ENCODE data around the gene FAM241A. TPM values are rescaled to one million over a fixed set of nuclear protein-coding genes. Genes with fewer than 3 reads are reported as not detected.

Gene FAM241A
- total and polyA plus RNA-seq, 2 of the 13 experiments (the other 11 are each of a cell fraction or from before 2014, with no cell fraction given), result 0.61 to 0.69 TPM

GRCh38 chr4:112182604-112183003, 37.4 kb downstream of the FAM241A start:
- TF ChIP-seq ZNF235 (CRISPR knock-in tag; IDR thresholded peaks at IDR 0.05; ENCODE audit: borderline replicate concordance), result no peak
- TF ChIP-seq PRDM4 (CRISPR knock-in tag; IDR thresholded peaks at IDR 0.05; ENCODE audit: borderline replicate concordance), result no peak
- TF ChIP-seq SOX13 (IDR thresholded peaks at IDR 0.05), result no peak
- TF ChIP-seq SOX13 (CRISPR knock-in tag; conservative IDR thresholded peaks at IDR 0.05 in 1 of 2, IDR thresholded peaks at IDR 0.05 in 1 of 2), result peak in 1 of 2 experiments; percentile 60; a peak in 2 of 4 replicates
- no peak for TF ChIP-seq SOX6 (IDR thresholded peaks at IDR 0.05)
- peak; percentile 26; the same call in 1 of the 2 replicates for TF ChIP-seq SOX6 (CRISPR knock-in tag; IDR thresholded peaks at IDR 0.05)
- peak; percentile 55; the same call in 1 of the 2 replicates for TF ChIP-seq HNF1A (IDR thresholded peaks at IDR 0.05; ENCODE audit: low read depth)
- no peak; the same call in 1 of the 2 replicates for TF ChIP-seq HNF1A (CRISPR knock-in tag; IDR thresholded peaks at IDR 0.05; ENCODE audit: borderline replicate concordance)
- TF ChIP-seq TARDBP (CRISPR knock-in tag; IDR thresholded peaks at IDR 0.05), result no peak
- TF ChIP-seq SOX5 (CRISPR knock-in tag; IDR thresholded peaks at IDR 0.05; ENCODE audit: borderline replicate concordance), result peak; percentile 32; the same call in 1 of the 2 replicates
- no peak for TF ChIP-seq NFE2L2 (IDR thresholded peaks at IDR 0.05; ENCODE audit: low read length)
- TF ChIP-seq ZNF775 (CRISPR knock-in tag; IDR thresholded peaks at IDR 0.05; ENCODE audit: borderline replicate concordance), result no peak
- no peaks in the 10 kb centered on the region for H4K20me1 ChIP-seq (ENCODE audit: insufficient read depth, low read length)
- peaks cover 25% of the 10 kb centered on the region for H3K4me1 ChIP-seq (ENCODE audit: insufficient read depth, low read length)
- H3K9ac ChIP-seq (ENCODE audit: insufficient read depth, low read depth, low read length), result no peak overlapping the region
- ChIA-PET CTCF (ENCODE audit: low intra/inter-chr PET ratio, low total read pairs) (no interaction called here), POLR2A (interaction anchor here (1.2 kb wide), 1 partner anchor 21 kb away, joined by 3 read pairs; no protein-coding TSS in a partner anchor)
- peak; percentile 7 for DNase-seq (ENCODE audit: low spot score)
- FAIRE-seq, result no peak
- intact Hi-C loops (cut with micrococcal nuclease; ENCODE audit: unreplicated experiment), result no loop called here
- 30% methylated on average over 3 of the region's 3 CpGs for WGBS (ENCODE audit: low lambda C conversion rate)
- H3K27ac ChIP-seq (ENCODE audit: extremely low read length, insufficient read depth, low read length), result no peak overlapping the region
- H3K79me2 ChIP-seq (ENCODE audit: insufficient read depth, low read length), result no peaks in the 10 kb centered on the region
- H2AFZ ChIP-seq (ENCODE audit: low read length), result no peak overlapping the region
- BruUV-seq (replicated peaks), result no TSS peak
- no peak overlapping the region for H3K4me3 ChIP-seq (replicated peaks in 1 of 3; ENCODE audit: insufficient read depth in 1 of 3, low read depth in 2 of 3, low read length in 3 of 3)
- in situ Hi-C loops (cut with HindIII; ENCODE audit: extremely low pct_ligation_motif_present, low pct_unique_long_range_greater_than_20kb), result no loop called here
- H3K27me3 ChIP-seq (ENCODE audit: control insufficient read depth in 1 of 2, insufficient read depth in 2 of 2, low read length in 2 of 2), result no peaks in the 10 kb centered on the region
- no peak overlapping the region; the same call in 1 of the 2 replicates for H3K4me2 ChIP-seq (ENCODE audit: low read depth, low read length)
- peak; percentile 52; the same call in 1 of the 3 replicates for ATAC-seq
- H3K9me3 ChIP-seq (ENCODE audit: low read length), result no peaks in the 10 kb centered on the region
- no peaks in the 10 kb centered on the region for H3K36me3 ChIP-seq (replicated peaks in 1 of 2; ENCODE audit: control insufficient read depth in 1 of 2, insufficient read depth in 2 of 2, low read length in 2 of 2)

Measured in HepG2 (cell line).